ENCODE results near the gene DENND1A.

GRCh38 chr9:123460091-123460490 is 469.8 kb downstream of the DENND1A start:
- no peak for TF ChIP-seq CTCF (IDR thresholded peaks at IDR 0.05)
- TF ChIP-seq POLR2A (IDR thresholded peaks at IDR 0.05) = no peak
